Panc1 (cell line): ENCODE results near the gene SNX24.

Experiments
- POLR2AphosphoS5 ChIP-seq: IDR thresholded peaks from 2 replicates; pipeline ENCODE4 v1.6.1; 2012; ENCODE audit warnings: mild to moderate bottlenecking, low read depth, low read length, moderate library complexity
- SIN3A ChIP-seq: IDR thresholded peaks from 2 replicates; pipeline ENCODE4 v1.6.1; 2012; ENCODE audit warnings: low read depth, mild to moderate bottlenecking, low read length, moderate library complexity, borderline replicate concordance; ENCODE audit not compliant: insufficient read depth

DNA sequence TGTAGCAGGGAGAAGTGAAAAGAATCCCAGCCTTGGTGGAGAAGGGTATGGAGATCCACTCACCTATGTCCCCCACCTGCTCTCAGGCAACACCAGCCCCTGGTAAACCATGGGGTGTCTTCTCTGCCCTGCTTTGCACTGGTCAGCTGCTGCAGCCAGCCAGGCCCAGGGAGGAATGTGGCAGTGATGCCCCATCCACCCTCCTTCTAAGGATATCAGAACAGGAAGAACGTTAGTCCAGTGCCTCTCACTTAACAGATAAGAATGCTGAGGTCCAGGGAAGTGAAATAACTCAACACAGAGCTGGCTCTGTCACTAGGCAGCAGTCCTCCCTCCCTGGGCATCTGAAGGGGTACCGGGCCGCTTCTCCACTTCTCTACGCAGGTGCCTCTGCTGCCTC is 200.8 kb downstream of the SNX24 start:
- TF ChIP-seq POLR2AphosphoS5 (no peak), SIN3A (no peak)
